ENCODE results near the gene GCFC2. TPM values are rescaled to one million over a fixed set of nuclear protein-coding genes. Genes with fewer than 3 reads are reported as not detected.

The GCFC2 gene
- total and polyA plus RNA-seq, 2 experiments from 2014 or later: 12.0 to 12.3 TPM

DNA sequence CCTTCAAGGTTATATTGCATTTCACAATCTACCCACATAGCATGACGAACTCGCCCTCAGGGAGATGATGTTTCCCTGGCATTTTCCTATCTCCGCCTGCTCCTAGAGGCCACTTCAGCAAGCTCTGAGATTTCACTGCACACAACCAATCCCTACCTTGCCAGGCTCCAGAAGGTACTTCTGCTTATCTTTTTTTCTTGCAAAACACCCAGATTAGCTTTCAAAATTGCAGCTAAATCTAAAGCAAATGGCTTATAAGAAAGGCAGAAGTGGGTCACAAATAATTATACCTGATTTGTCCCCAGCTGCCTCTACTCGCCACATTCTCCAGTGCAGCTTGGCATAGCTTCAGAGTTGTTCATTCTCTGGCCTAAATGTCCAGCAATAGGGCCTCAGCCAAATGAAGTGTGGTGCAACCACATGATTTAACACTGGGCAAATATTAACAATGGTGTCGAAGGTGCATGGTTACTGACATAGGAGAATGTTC is 96.5 kb downstream of the GCFC2 start:
- 91 to 93% methylated on average over 5 of the region's 5 CpGs for WGBS, 2 experiments (ENCODE audit: low coverage in 1 of 2, low lambda C conversion rate in 2 of 2, missing lambda C conversion rate in 2 of 2)
- no peaks in the 10 kb centered on the region for H3K27me3 ChIP-seq (replicated peaks; ENCODE audit: insufficient read depth)

DNA sequence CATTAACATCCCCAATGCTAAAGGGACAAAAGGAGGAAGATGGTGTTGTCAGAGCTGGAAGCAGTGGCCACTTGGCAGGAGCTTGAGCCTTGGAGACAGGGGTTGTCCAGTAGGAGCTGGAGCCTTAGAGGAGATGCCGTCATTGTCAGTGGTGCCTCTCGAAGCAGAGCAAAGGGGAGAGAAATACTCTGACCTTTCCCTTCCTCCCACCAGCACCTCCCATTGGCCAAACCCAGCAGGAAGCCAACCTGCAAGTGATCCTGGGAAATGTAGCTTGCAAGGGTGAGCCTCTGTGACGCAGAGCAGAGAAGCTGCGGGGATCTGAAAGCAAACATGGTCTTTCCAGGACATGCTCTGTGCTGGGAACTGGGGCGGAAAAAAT is 97.9 kb downstream of the GCFC2 start:
- TF ChIP-seq EZH2phosphoT487 (IDR thresholded peaks at IDR 0.05; ENCODE audit: insufficient read depth, low read depth) (no peak), EZH2 (IDR thresholded peaks at IDR 0.05; ENCODE audit: insufficient read depth, poor library complexity, severe bottlenecking) (no peak)
- no peak overlapping the region for H3K9ac ChIP-seq
- DNase-seq: no peak
- in situ Hi-C loops (cut with MboI): loop anchor here (25.0 kb wide), 2 partner anchors 426 to 701 kb away; partner anchors contain the start of gene TACR1
- H3F3A ChIP-seq (ENCODE audit: insufficient read depth): peaks cover 10% of the 10 kb centered on the region
- H3K79me2 ChIP-seq (ENCODE audit: insufficient read depth): no peaks in the 10 kb centered on the region
- no peak overlapping the region for H3K27ac ChIP-seq
- no peaks in the 10 kb centered on the region for H3K27me3 ChIP-seq (replicated peaks; ENCODE audit: insufficient read depth)
- H3K9me2 ChIP-seq (ENCODE audit: insufficient read depth): no peaks in the 10 kb centered on the region
- peaks cover 11% of the 10 kb centered on the region for H3K4me1 ChIP-seq (ENCODE audit: insufficient read depth)
- H3K36me3 ChIP-seq (ENCODE audit: low read depth): no peaks in the 10 kb centered on the region
- no peak overlapping the region for H3K4me3 ChIP-seq
- WGBS, 2 experiments (ENCODE audit: low coverage in 1 of 2, low lambda C conversion rate in 2 of 2, missing lambda C conversion rate in 2 of 2): 88 to 95% methylated on average over 5 of the region's 5 CpGs
- no peak overlapping the region for H2AFZ ChIP-seq
- H3K9me3 ChIP-seq (ENCODE audit: low read depth): no peaks in the 10 kb centered on the region
- no peaks in the 10 kb centered on the region for H4K20me1 ChIP-seq (ENCODE audit: insufficient read depth)
- no peak overlapping the region for H3K4me2 ChIP-seq (ENCODE audit: unreplicated experiment)

More for the DNA sequence above, 96.5 kb downstream of the GCFC2 start:
- Histone ChIP-seq H3F3A (ENCODE audit: insufficient read depth) (no peaks in the 10 kb centered on the region), H3K4me3 (no peak overlapping the region), H2AFZ (no peak overlapping the region), H3K9me2 (ENCODE audit: insufficient read depth) (no peaks in the 10 kb centered on the region), H3K4me2 (ENCODE audit: unreplicated experiment) (no peak overlapping the region), H3K9me3 (ENCODE audit: low read depth) (no peaks in the 10 kb centered on the region), H4K20me1 (ENCODE audit: insufficient read depth) (no peaks in the 10 kb centered on the region), H3K79me2 (ENCODE audit: insufficient read depth) (no peaks in the 10 kb centered on the region), H3K9ac (no peak overlapping the region), H3K4me1 (ENCODE audit: insufficient read depth) (no peaks in the 10 kb centered on the region), H3K27ac (no peak overlapping the region), H3K36me3 (ENCODE audit: low read depth) (no peaks in the 10 kb centered on the region)
- no peak for DNase-seq
- in situ Hi-C loops (cut with MboI): loop anchor here (25.0 kb wide), 2 partner anchors 427 to 702 kb away; partner anchors contain the start of gene TACR1
- TF ChIP-seq EZH2 (IDR thresholded peaks at IDR 0.05; ENCODE audit: insufficient read depth, poor library complexity, severe bottlenecking): no peak
- TF ChIP-seq EZH2phosphoT487 (IDR thresholded peaks at IDR 0.05; ENCODE audit: insufficient read depth, low read depth): no peak

Small RNA genes within 50 kb of the gene (small RNA-seq; reads per million reads assigned to genes)
- not detected for gene RF00012 (ENCODE audit: low read depth, low replicate concordance)

Other genes starting within 250 kb of the GCFC2 start
- 95.6 and 126 TPM in 2 replicates for gene EVA1A, start 150.0 kb downstream of the GCFC2 start, total RNA-seq (2014; rRNA removed; shearing (Covaris generic))
- 145 and 149 TPM in 2 replicates for gene EVA1A, start 150.0 kb downstream of the GCFC2 start, polyA plus RNA-seq (2016; fragmentation: Nextera tagmentation; extraction: Ambion mirVana)
- gene MRPL19, start 64.1 kb downstream of the GCFC2 start, total RNA-seq (2014; rRNA removed; shearing (Covaris generic)): 48.7 and 52.2 TPM in 2 replicates
- 55.2 and 57.1 TPM in 2 replicates for gene MRPL19, start 64.1 kb downstream of the GCFC2 start, polyA plus RNA-seq (2016; fragmentation: Nextera tagmentation; extraction: Ambion mirVana)